A673 (cell line): Measurements from ENCODE around the gene MED23.

Source experiments
- CTCF ChIP-seq: fragments of 300-800, 200-600 bp; sonication (generic); conservative IDR thresholded peaks from 2 replicates; pipeline ENCODE4 v1.5.1; 2017; ENCODE audit warnings: low read depth, mild to moderate bottlenecking, antibody characterized with exemption, low read length, moderate library complexity, mixed read lengths
- EZH2 ChIP-seq: fragments of 200-600 bp; sonication (generic); IDR thresholded peaks from 2 replicates; pipeline ENCODE4 v1.6.1; 2017; ENCODE audit warnings: borderline replicate concordance, low read depth, mild to moderate bottlenecking, mixed read lengths, antibody characterized with exemption, low read length; ENCODE audit not compliant: poor library complexity, severe bottlenecking

GRCh38 chr6:131524695-131525336, 103.2 kb downstream of the MED23 start:
- no peak for TF ChIP-seq CTCF
- no peak for TF ChIP-seq EZH2
